ENCODE measurements around the gene UNCX. TPM values are rescaled to one million over a fixed set of nuclear protein-coding genes. Genes with fewer than 3 reads are reported as not detected.

Gene UNCX
- total RNA-seq, 1 donor from 2014 or later: not detected

GRCh38 chr7:1231214-1232102 is 1.2 kb upstream of the UNCX start:
- no peak for DNase-seq (ENCODE audit: low spot score)

- DNase-seq (ENCODE audit: low spot score): no peak
Measured at GRCh38 chr7:1232103-1232466, 587 bp upstream of the UNCX start.

GRCh38 chr7:1233333-1234048 is 819 bp downstream of the UNCX start:
- no peak for DNase-seq (ENCODE audit: low spot score)

- DNase-seq (ENCODE audit: low spot score): no peak
Measured at GRCh38 chr7:1234049-1234880, 1.6 kb downstream of the UNCX start.

- DNase-seq (ENCODE audit: low spot score): no peak
Measured at GRCh38 chr7:1234881-1235500, 2.3 kb downstream of the UNCX start.

GRCh38 chr7:1235501-1236131 is 2.9 kb downstream of the UNCX start:
- DNase-seq (ENCODE audit: low spot score): no peak

GRCh38 chr7:1236132-1236661 is 3.5 kb downstream of the UNCX start:
- no peak for DNase-seq (ENCODE audit: low spot score)

GRCh38 chr7:1236831-1237701 is 4.4 kb downstream of the UNCX start:
- DNase-seq (ENCODE audit: low spot score): no peak

- no peak for DNase-seq (ENCODE audit: low spot score)
Measured at GRCh38 chr7:1237704-1238255, 5.1 kb downstream of the UNCX start.

- DNase-seq (ENCODE audit: low spot score): no peak
Measured at GRCh38 chr7:1238450-1238882, 5.8 kb downstream of the UNCX start.

GRCh38 chr7:1238931-1239802 is 6.5 kb downstream of the UNCX start:
- no peak for DNase-seq (ENCODE audit: low spot score)

- no peak for DNase-seq (ENCODE audit: low spot score)
Measured at GRCh38 chr7:1239803-1240516, 7.3 kb downstream of the UNCX start.

- no peak for DNase-seq (ENCODE audit: low spot score)
Measured at GRCh38 chr7:1240517-1241257, 8.0 kb downstream of the UNCX start.

GRCh38 chr7:1241258-1241602 is 8.6 kb downstream of the UNCX start:
- no peak for DNase-seq (ENCODE audit: low spot score)

GRCh38 chr7:1241603-1242255 is 9.1 kb downstream of the UNCX start:
- DNase-seq (ENCODE audit: low spot score): no peak

GRCh38 chr7:1242256-1242605 is 9.6 kb downstream of the UNCX start:
- no peak for DNase-seq (ENCODE audit: low spot score)
